GM12864 (cell line): ENCODE results near the gene GAPDH.
"Not testable (repeated sequence)": the region's sequence is repeated elsewhere in the genome, so short reads cannot be mapped to it uniquely, and the experiment has no call there.

Experiments
- DNase-seq: peaks from one replicate; pipeline ENCODE4 v3.0.0-alpha.2; 2011; ENCODE audit warnings: low read depth
- H3K4me3 ChIP-seq: 2 replicates; pipeline ENCODE4 v1.5.1; 2011; ENCODE audit warnings: mild to moderate bottlenecking, low read depth, low read length, control low read depth
- CTCF ChIP-seq: IDR thresholded peaks from 2 replicates; pipeline ENCODE4 v1.5.1; 2011; ENCODE audit warnings: low read depth, mild to moderate bottlenecking, moderate library complexity, low read length, control low read depth, inconsistent platforms; ENCODE audit errors: missing control alignments

GAPDH gene

GRCh38 chr12:6582959-6583358, 48.6 kb downstream of the GAPDH start:
- TF ChIP-seq CTCF = no peak
- H3K4me3 ChIP-seq = no peak overlapping the region
- no peak for DNase-seq

GRCh38 chr12:6584293-6584692, 50.0 kb downstream of the GAPDH start:
- TF ChIP-seq CTCF = no peak
- no peak for DNase-seq
- no peak overlapping the region for H3K4me3 ChIP-seq

- DNase-seq, H3K4me3 ChIP-seq: not testable (repeated sequence)
Measured at GRCh38 chr12:6586569-6586968, 52.3 kb downstream of the GAPDH start.
